Lower lobe of right lung (tissue), 2 donors: ENCODE data around the gene IFNL1. TPM values are rescaled to one million over a fixed set of nuclear protein-coding genes. Genes with fewer than 3 reads are reported as not detected.

Experiments
- ATAC-seq, 2 donors: fragments of 200-7000 bp; cut with Tn5 transposase; one replicate each; pipeline ENCODE4 v1.9.1; 2020 to 2022; ENCODE audit warnings: mild to moderate bottlenecking in 2 of 2, moderate library complexity in 2 of 2
- DNase-seq: peaks from one replicate; pipeline ENCODE4 v3.0.0-alpha.2; 2020
- H3K27ac ChIP-seq: fragments of 200-600 bp; one replicate; pipeline ENCODE4 v1.8.0; 2022
- H3K27me3 ChIP-seq: fragments of 200-600 bp; one replicate; pipeline ENCODE4 v1.8.0; 2022; ENCODE audit warnings: low read depth
- H3K36me3 ChIP-seq: fragments of 200-600 bp; one replicate; pipeline ENCODE4 v1.8.0; 2022; ENCODE audit warnings: mild to moderate bottlenecking
- H3K4me1 ChIP-seq: fragments of 200-600 bp; one replicate; pipeline ENCODE4 v1.8.0; 2022
- H3K4me3 ChIP-seq: fragments of 200-600 bp; one replicate; pipeline ENCODE4 v1.8.0; 2022; ENCODE audit warnings: mild to moderate bottlenecking
- H3K9me3 ChIP-seq: fragments of 200-600 bp; one replicate; pipeline ENCODE4 v1.8.0; 2022
- CTCF ChIP-seq: fragments of 200-600 bp; IDR thresholded peaks from one replicate; pipeline ENCODE4 v1.8.0; 2022; ENCODE audit warnings: antibody characterized with exemption, mild to moderate bottlenecking
- intact Hi-C: fragments of 100-400 bp; cut with DNase I; formaldehyde crosslinking; loops from one replicate; pipeline ENCODE4 v1.11.0; 2022
- total RNA-seq: library from RNA; stranded (reverse); fragmentation: NEBNext Ultra II Directional; extraction: Animal tissue kit (Norgen Biotek cat#: 25700); gene quantifications from one replicate; pipeline ENCODE4 v1.2.1, GENCODE V29; 2021
- donor health status: DM: no; HTN: yes; CAD: no; lungs with severe emphysema.

IFNL1 gene
- total RNA-seq, 1 donor from 2014 or later = not detected

- Histone ChIP-seq H3K4me1 (no peaks in the 10 kb centered on the region), H3K9me3 (no peaks in the 10 kb centered on the region), H3K36me3 (no peaks in the 10 kb centered on the region), H3K4me3 (no peak overlapping the region), H3K27ac (no peak overlapping the region), H3K27me3 (peaks cover 7% of the 10 kb centered on the region)
- intact Hi-C loops = no loop called here
- ATAC-seq (no peak), DNase-seq (no peak)
- no peak for TF ChIP-seq CTCF
These were observed 3.6 kb downstream of the IFNL1 start for GRCh38 chr19:39299832-39300231.

GRCh38 chr19:39301021-39301420 lies 4.8 kb downstream of the IFNL1 start:
- no peak overlapping the region for H3K27ac ChIP-seq
- intact Hi-C loops = no loop called here
- H3K9me3 ChIP-seq = no peaks in the 10 kb centered on the region
- H3K4me1 ChIP-seq = no peaks in the 10 kb centered on the region
- ATAC-seq = no peak
- no peak for TF ChIP-seq CTCF
- DNase-seq = no peak
- H3K36me3 ChIP-seq = no peaks in the 10 kb centered on the region
- peaks cover 12% of the 10 kb centered on the region for H3K27me3 ChIP-seq
- no peak overlapping the region for H3K4me3 ChIP-seq

GRCh38 chr19:39301562-39301961 lies 5.4 kb downstream of the IFNL1 start:
- TF ChIP-seq CTCF = no peak
- intact Hi-C loops = no loop called here
- H3K27me3 ChIP-seq = peaks cover 12% of the 10 kb centered on the region
- no peak overlapping the region for H3K27ac ChIP-seq
- no peaks in the 10 kb centered on the region for H3K36me3 ChIP-seq
- no peak for ATAC-seq
- H3K4me3 ChIP-seq = no peak overlapping the region
- no peaks in the 10 kb centered on the region for H3K4me1 ChIP-seq
- no peak for DNase-seq
- no peaks in the 10 kb centered on the region for H3K9me3 ChIP-seq

- Histone ChIP-seq H3K4me3 (no peak overlapping the region), H3K27me3 (peaks cover 20% of the 10 kb centered on the region), H3K27ac (no peak overlapping the region), H3K9me3 (no peaks in the 10 kb centered on the region), H3K36me3 (no peaks in the 10 kb centered on the region), H3K4me1 (no peaks in the 10 kb centered on the region)
- peak in 1 of 2 donors; percentile 36 for ATAC-seq
- intact Hi-C loops = no loop called here
- TF ChIP-seq CTCF = no peak
- DNase-seq = no peak
These were observed 7.4 kb downstream of the IFNL1 start for GRCh38 chr19:39303373-39304184.

GRCh38 chr19:39304185-39304513 lies 7.9 kb downstream of the IFNL1 start:
- Histone ChIP-seq H3K27me3 (peaks cover 20% of the 10 kb centered on the region), H3K4me1 (no peaks in the 10 kb centered on the region), H3K27ac (no peak overlapping the region), H3K9me3 (no peaks in the 10 kb centered on the region), H3K4me3 (no peak overlapping the region), H3K36me3 (no peaks in the 10 kb centered on the region)
- ATAC-seq (no peak), DNase-seq (no peak)
- no peak for TF ChIP-seq CTCF
- intact Hi-C loops = no loop called here
